Measurements from ENCODE around the gene MYL6.
A peak's percentile ranks its signal among the peaks of the same experiment; 100 is the strongest.

MYL6 gene

DNA sequence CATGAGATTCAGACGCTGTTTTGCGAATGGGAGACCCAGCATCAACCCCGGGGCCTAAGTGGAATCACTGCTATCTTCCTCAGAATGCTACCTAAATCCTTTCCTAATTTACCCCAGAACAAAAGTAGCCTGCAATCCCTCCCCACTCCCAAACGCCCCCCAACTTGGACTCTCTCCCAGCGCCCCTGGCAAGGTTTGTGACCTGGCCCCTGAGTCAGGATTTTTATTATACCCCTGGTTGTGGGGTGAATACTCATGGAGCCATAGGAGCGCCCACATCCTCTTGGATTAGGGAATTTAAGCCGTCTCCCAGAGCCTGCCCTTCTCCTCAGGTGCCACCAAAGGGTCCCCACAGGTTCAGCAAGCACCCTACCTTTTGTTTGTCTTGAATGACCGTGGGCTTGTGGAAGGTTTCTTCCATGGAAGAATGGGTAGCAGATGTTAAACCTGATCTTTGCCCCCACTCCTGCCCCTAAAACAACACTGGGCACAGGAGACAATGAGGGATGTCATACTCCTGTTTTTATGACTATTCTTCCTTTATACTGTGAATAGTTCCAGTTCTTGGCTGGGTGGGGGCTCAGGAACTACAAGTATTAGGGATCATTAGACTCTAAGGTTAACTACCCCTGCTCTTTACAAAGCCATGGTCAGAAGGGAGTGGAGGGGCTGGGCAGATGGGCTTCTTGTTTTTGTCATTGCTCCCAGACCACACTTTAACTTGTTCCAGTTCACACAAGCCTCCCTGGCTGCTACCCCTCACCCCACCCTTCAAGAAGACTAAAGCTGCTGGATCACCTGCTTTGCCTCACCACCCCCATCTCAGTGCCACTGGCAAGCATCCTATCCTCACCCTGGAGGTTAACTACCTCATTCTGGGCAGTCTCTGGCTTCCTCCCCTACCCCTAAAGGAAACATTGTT, 5.1 kb upstream of the MYL6 start:
- peak overlapping the region; percentile 82 for H3K4me3 ChIP-seq (ENCODE audit: low read length)
- DNase-seq (ENCODE audit: low read depth), result no peak
- TF ChIP-seq, protein P1, sequence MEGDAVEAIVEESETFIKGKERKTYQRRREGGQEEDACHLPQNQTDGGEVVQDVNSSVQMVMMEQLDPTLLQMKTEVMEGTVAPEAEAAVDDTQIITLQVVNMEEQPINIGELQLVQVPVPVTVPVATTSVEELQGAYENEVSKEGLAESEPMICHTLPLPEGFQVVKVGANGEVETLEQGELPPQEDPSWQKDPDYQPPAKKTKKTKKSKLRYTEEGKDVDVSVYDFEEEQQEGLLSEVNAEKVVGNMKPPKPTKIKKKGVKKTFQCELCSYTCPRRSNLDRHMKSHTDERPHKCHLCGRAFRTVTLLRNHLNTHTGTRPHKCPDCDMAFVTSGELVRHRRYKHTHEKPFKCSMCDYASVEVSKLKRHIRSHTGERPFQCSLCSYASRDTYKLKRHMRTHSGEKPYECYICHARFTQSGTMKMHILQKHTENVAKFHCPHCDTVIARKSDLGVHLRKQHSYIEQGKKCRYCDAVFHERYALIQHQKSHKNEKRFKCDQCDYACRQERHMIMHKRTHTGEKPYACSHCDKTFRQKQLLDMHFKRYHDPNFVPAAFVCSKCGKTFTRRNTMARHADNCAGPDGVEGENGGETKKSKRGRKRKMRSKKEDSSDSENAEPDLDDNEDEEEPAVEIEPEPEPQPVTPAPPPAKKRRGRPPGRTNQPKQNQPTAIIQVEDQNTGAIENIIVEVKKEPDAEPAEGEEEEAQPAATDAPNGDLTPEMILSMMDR (IDR thresholded peaks at IDR 0.05; ENCODE audit: insufficient read depth, low read depth, low read length, missing control alignments), result no peak

DNA sequence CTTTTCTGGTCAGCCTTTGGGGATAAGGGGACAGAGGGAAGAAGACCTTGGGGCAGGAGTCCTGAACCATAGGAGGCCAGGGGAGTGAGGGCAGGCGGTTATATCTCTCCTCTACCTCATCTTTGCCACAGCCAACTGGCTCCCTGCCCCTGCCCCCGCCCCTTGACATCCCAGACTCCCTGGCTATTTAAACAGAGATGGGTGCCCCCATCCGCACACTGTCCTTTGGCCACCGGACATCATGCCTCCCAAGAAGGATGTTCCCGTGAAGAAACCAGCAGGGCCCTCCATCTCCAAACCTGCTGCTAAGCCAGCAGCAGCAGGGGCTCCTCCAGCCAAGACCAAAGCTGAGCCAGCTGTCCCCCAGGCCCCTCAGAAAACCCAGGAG, 4.5 kb upstream of the MYL6 start:
- DNase-seq (ENCODE audit: low read depth), result no peak
- TF ChIP-seq, protein P1 (IDR thresholded peaks at IDR 0.05; ENCODE audit: insufficient read depth, low read depth, low read length, missing control alignments), result no peak
- H3K4me3 ChIP-seq (ENCODE audit: low read length), result no peak overlapping the region

DNA sequence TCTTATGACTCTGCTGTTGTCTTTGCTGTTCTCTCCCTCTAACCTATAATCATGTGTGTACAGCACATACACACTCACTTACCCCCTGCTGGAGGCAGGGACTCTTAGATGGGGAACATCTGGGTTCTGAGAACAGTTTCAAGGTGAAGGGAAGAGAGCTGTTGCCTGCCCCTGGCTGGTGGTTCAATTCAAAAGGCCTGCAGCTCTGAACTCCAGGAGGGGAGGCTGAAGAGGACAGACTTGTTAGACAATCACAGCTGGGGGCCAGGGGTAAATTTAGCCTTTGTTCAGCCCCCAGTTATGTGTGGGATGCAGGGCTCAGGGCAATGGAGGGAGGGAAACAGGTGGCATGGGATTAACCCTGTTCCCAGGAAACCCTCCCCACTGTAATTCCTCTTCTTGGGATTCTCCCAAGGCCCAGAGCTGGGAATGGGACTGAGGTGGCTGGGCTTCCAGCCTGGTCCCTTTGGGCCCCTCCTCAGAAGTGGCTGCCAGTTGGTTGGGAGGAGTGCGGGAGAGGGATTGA, 3.9 kb upstream of the MYL6 start:
- TF ChIP-seq, protein P1 (IDR thresholded peaks at IDR 0.05; ENCODE audit: insufficient read depth, low read depth, low read length, missing control alignments), result no peak
- DNase-seq (ENCODE audit: low read depth), result no peak
- H3K4me3 ChIP-seq (ENCODE audit: low read length), result no peak overlapping the region

DNA sequence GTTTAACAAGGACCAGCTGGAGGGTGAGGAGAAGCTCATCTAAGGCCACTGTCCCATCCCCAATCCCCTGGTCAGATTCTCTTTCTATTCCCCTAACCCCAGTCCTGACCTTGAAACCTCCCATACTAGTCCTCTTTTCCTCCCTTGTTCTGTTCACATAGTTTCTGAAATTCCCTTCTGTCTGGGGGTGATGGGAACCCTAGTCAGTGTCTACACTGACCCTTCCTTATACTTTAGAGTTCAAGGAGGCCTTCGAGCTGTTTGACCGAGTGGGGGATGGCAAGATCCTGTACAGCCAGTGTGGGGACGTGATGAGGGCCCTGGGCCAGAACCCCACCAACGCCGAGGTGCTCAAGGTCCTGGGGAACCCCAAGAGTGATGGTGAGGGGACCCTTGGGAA, 3.3 kb upstream of the MYL6 start:
- DNase-seq (ENCODE audit: low read depth), result no peak
- H3K4me3 ChIP-seq (ENCODE audit: low read length), result no peak overlapping the region
- TF ChIP-seq, protein P1 (IDR thresholded peaks at IDR 0.05; ENCODE audit: insufficient read depth, low read depth, low read length, missing control alignments), result no peak

DNA sequence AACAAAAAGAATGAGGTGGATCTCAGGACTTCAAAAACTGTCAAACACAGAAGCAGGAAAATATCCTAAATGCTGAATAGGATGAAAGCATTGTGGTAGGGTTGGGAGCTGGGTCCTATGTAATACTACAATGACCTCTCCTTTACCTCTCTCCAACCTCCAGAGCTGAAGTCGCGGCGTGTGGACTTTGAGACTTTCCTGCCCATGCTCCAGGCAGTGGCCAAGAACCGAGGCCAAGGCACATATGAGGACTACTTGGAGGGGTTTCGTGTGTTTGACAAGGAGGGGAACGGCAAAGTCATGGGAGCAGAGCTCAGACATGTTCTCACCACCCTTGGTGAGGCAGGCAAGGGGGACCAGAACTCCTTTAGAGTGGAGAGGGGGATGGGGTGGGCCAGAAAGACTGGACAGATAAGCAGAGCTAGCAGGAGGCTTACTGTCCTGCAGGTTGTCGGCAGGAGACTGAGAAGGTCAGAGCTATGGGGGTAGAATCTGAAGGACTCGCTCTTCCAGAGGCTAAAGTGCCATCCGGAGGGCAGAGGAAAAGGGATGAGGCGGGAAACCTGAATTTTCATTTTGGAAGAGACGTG, 2.8 kb upstream of the MYL6 start:
- DNase-seq (ENCODE audit: low read depth), result no peak
- H3K4me3 ChIP-seq (ENCODE audit: low read length), result no peak overlapping the region
- TF ChIP-seq, protein P1 (IDR thresholded peaks at IDR 0.05; ENCODE audit: insufficient read depth, low read depth, low read length, missing control alignments), result no peak

DNA sequence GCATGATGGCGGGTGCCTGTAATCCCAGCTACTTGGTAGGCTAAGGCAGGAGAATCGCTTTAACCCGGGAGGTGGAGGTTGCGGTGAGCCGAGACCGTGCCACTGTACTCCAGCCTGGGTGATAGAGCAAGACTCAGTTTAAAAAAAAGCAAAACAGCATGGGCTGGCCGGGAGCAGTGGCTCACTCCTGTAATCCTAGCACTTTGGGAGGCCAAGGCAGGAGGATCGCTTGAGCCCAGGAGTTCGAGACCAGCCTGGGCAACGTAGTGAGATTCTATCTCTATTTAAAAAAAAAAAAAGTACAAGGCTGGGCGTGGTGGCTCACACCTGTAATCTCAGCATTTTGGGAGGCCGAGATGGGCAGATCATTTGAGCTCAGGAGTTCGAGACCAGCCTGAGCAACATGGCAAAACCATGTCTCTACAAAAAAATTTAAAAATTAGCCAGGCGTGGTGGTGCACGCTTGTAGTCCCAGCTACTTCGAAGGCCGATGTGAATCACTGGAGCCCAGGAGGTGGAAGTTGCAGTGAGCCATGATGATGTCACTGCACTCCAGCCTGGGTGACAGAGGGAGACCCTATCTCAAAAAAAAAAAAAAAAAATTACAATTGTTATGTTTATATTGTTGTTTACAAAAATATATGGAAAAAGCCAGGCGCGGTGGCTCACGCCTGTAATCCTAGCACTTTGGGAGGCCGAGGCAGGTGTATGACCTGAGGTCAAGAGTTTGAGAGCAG, 1.5 kb upstream of the MYL6 start:
- DNase-seq (ENCODE audit: low read depth), result peak; percentile 55
- peak overlapping the region; percentile 100 for H3K4me3 ChIP-seq (ENCODE audit: low read length)
